GDM1 (cell line): ENCODE results near the gene HK3.
"Not testable (repeated sequence)": the region's sequence is repeated elsewhere in the genome, so short reads cannot be mapped to it uniquely, and the experiment has no call there.

Experiments used
- DNase-seq: peaks from one replicate; lab custom pipeline; 2025; lab: John Stamatoyannopoulos, UW

HK3 gene

DNA sequence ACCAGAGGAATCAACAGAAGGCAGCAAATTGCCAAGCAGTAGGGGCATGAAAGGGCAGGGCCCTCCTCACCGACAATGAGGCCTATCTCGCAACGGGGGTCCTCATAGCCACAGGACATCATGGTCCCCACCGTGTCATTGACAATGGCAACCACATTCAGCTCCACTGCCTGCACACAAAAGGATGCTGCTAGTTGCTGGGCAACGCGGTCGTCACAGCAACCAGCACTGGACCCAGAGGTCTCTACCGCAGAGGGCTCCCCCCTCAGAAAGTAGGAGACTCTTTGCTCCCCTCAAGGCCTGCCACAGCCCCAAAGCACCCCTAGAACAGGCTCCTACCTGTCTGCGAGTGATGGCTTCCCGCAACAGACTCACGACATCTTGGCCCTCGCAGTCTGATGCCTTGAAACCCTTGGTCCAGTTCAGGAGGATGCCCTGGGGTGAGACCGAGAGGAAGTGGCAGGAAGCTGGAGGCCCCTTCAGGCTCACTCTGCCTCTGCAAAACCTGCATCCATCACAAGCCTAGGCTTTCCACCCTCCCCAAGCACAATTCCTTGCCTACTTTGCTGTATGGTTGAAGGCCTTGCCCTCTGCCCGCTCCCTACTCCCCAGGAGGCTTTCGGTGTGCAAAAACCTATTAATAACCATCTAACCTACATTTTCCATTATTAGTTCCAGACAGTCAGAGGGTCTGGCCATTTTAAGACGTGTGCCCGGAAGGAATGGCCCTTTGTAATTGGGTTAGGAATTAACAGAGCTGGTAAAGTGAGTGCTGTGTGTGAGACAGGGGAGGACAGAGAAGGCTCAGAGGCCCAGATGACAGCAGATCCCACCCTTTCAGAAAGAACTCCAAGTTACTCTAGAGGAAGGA lies 15.2 kb downstream of the HK3 start:
- no peak for DNase-seq

DNA sequence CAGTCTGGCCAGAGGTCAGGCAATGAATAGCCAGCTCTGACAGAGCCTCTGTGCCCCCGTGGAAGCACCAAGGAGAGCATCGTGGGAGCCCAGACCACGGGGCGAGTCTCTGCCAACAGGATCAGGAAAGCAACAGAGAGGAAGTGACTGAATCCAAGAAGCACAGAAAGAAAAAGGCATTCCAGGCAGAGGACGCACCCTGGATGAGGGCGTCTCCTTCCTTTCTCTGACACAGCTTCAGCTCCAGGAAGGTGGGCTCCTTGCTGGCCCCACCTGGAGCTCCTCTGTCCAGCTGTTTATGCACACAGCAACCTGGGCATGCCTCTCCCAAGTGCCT lies 16.6 kb downstream of the HK3 start:
- no peak for DNase-seq

DNA sequence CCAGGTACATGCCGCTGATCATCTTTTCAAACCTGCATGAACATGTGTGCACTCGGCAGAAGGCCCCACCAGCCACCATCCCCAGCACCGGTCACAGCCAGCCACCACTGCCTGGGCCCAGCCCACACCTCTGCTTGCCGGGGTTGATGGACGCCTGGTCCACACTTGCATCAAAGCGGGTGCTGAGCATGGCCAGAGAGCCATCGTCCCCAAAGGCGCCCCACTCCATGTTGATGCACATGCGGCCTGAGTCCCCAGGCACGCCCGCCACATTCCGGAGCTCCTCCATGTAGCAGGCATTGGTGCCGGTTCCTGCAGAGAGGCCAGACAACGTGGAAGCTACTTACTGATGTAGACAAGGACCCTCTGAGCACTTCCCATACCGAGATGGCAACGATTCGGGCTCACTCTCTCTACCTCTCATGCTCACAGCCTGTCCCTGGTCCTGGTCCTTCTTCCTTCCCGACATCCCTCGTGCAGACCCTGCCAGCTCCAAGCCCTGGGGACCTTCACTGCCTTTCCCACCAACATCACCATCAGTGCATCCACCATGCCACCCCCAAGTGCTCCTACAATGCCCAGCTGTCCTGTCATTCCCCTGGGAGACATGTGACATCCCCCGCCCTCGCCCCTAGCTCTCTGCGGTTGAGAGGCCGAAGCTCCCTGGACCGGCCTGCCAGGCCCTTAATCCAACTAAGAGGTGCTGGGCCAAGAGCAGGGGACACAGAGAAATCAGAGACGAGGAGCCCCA lies 17.2 kb downstream of the HK3 start:
- no peak for DNase-seq

DNA sequence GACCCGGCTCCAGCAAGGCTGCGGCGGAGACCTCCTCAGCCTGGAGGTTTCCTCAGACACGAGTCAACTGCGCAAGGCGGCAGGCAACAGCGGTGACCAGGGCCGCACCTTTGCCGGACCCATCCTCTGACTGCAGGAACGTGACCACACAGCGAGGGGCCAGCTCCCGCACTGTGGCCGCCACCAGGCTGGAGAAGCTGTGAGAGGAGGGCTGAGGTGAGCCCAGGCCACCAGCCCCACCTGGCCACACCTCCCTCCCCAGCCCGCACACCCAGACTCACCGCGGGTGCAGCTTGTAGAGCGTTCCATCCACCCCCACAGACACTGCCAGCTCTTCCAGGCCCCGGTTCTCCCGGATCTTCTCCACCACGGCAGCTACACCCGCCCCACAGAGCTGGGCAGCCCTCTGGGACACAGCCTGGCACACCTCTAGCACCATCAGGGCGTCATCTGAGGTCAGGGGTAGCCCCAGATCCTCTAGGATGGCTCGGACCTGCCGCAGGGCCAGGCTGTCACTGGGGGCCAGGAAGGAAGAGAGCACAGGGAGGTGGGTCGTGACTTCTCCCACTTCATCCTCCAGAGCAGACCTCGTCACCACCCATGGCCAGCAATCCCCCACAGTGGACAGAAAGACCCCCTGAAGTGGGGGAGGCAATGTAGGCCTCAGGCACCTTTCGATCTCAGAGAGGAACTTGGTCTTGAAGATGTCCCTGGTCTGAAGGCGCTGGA lies 18.0 kb downstream of the HK3 start:
- no peak for DNase-seq

DNA sequence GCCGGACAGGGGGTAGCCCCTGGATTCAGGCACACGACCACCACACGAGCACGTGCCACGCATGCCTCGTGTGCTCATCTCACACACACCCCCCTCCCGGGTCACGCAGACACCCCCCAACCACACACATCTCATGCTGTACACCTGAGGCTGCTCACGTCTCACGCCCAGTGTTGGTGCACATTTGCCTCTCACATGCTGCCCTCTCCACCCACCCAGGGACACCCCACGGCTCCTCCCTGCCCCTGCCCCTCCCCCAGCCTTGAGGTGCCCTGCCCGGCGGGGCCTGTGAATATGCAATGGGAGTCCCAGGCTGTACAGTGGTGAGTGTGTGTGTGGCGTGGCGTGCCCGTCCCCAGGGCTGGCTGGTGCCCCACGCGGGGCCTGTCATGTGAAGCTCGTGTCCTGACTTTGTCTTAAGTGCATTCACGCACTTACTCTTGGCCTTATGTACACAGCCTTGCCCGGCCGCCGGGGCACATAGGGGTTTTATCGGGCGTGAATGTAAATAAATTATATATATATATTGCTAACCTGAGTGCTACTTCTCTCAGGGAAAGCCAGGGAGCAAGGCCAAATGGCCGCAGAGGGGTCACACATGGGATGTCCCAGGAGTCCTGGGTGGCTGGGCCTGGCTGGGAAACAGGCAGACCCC lies 18.7 kb downstream of the HK3 start:
- DNase-seq = no peak

DNA sequence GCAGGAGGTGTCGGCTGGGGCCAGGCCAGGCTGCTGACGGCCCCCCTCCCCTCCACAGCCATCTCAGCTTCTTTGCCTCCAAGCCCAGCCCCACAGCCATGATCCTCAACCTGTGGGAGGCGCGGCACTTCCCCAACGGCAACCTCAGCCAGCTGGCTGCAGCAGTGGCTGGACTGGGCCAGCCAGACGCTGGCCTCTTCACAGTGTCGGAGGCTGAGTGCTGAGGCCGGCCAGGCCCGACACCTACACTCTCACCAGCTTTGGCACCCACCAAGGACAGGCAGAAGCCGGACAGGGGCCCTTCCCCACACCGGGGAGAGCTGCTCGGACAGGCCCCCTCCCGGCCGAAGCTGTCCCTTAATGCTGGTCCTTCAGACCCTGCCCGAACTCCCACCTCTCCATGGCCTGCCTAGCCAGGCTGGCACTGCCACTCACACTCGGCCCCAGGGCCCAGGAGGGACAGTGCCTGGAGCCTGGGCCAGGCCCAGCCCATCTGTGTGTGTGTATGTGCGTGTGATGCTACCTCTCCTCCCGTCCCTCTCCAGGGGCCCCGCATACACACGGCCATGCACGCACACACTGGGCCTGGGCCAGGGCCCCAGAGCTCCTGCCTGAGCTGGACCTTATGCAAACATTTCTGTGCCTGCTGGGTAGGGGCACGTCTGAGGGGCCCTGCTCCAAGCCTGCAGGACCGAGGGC lies 19.3 kb downstream of the HK3 start:
- no peak for DNase-seq

DNA sequence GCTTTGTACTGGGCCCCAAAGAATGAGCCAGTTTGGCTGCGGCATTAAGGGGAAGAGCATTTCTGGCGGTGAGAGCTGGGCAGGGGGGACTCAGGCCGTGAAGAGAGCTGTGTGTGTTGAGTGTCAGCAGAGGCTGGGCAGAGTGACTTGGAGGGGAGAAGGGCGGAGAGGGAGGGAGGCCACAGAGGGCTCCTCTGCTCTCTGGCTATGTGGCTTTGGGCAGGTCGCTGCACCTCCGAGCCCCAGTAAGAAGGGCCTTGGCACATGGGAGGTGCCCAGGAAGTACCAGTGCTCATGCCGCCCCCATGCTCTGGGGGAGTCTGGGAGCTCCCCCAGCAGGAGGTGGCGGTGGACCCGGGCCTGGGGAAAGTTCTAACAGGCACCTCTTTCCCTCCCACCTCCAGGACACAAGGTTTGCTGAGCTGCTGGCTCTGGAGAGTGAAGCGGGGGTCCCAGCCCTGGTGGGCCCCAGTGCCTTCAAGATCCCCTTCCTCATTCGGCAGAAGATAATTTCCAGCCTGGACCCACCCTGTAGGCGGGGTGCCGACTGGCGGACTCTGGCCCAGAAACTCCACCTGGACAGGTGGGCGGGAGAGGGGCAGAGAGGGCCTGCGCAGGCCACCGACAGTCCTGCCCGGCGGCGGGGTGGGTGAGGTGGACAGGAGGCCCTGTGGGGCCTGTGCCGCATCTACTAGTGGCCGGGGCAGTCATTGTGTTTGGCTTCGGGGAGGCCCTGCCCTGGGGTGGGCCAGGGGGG lies 20.1 kb downstream of the HK3 start:
- DNase-seq = no peak

DNA sequence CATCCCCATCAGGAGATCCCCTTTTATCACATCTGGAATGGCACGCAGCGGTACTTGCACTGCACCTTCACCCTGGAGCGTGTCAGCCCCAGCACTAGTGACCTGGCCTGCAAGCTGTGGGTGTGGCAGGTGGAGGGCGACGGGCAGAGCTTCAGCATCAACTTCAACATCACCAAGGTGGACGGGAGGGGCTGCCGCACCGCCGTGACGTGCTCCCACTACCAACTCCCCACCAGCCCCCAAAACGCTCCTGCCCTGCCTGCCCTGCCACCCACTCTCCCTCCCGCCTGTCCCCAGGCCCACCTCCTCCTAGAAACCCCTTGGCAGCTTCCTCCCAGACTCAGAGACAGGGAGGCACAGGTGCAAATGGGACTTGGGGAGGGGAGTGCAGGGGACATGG lies 20.7 kb downstream of the HK3 start:
- no peak for DNase-seq

DNA sequence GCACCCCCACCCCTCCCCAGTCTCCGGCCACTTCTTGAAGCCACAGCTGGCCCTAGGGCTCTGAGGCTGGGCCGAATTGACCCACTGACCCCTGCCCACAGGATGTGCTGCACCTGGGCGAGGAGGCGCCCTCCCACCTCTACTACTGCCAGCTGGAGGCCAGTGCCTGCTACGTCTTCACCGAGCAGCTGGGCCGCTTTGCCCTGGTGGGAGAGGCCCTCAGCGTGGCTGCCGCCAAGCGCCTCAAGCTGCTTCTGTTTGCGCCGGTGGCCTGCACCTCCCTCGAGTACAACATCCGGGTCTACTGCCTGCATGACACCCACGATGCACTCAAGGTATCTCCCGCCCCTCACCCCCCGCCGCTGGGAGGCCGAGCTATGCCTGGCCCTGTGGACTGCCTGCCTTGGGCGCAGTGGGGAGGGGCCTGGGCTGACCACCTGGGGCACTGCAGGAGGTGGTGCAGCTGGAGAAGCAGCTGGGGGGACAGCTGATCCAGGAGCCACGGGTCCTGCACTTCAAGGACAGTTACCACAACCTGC lies 21.3 kb downstream of the HK3 start:
- no peak for DNase-seq

DNA sequence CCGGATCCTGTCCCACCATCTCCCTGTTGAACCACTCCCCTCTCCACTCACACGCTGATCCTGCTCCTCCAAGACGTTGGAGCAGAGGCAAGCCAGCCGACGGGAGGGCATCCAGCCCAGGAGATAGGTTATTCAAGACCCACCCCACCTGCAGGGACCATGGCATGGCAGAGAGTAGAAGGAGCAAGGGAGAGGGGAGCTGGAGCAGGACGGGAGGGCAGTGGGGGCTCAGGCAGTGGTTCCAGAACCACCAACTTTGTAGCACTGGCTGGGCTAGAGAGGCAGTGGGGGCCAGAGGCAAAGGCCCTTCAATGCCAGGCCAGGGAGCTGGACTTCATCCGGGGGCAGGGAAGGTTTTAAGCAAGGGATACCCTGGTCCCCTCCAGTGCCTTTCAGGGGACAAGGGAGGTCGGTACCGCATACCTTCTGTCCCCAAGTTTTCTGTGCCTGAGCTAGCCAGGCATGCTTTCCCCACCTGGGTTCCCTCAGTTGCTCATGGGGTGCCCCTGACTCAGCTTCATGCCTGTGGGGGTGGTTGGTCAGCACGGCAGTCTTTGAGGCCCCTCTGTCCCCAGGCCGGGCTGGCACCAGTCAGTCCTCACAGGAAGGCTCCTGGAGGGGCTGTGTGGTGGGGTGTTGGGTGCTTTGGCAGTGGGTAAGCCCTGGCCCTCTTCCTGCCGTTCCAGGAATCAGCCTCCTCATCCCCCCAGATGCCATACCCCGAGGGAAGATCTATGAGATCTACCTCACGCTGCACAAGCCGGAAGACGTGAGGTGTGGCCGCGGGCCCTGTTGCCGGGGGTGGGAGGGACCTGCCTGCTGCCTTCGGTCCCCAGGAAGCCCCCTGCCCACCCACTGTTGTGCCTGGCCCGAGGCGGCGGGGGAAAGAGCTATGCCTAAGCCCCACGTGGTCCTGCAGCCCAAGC lies 22.4 kb downstream of the HK3 start:
- DNase-seq = no peak

DNA sequence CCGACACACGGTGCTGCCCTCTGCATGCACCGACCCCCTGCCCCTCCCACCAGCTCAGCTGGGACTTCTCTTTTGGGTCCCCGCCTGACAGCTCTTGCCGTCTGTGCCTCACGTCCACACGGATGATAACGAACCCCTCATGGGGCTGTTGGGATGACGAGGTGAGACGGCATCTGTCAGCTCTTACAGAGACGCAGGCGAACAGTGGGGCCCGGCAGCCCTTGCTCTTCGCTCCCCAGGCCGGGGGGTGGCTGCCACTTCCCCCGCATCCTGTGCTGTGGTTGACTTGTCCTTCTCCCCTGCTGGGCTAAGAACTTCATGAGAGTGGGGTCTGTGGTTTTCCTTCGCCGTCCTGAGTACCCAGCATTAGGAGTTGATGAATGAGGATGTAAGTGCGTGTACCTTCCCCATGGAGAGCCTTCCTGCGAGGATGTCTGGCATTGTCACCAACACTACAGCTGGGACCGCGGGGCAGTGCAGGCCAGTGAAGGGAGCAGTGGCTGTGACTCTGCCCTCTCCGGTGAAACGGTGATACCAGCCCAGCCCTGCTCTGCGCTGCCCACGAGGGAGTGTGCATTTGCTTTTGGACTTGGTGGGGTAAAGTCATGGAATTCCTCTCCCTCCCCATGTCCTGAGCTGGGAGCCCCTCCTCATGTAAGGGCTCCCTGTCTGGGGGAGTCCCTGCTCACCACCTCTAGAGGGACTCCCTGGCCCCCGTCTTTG lies 23.2 kb downstream of the HK3 start:
- DNase-seq = peak; percentile 14

DNA sequence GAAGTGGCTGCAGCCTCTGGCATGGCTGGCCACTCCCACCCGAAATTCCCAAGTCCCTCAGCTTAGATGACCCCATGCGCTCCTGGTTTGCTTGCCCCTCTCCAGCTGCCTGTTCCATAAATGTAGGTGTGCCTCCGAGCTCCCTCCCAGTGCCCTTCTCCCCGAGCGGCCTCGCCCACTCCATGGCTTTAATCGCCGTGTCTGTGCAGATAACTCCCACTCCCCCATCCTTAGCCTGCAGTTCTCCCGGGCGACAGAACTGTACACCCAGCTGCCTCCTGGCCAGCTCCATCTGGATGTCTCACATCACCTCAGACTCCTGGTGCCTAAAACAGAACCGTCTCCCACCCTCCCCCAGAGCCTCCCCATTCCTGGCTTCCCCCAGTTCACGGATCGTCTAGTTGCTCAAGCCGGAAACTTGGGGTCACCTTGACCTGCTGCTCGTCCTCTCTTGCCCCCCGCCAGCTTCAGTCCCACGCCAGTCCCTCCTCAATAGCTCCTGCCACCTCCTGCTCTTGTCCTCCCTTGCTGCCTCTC lies 24.1 kb downstream of the HK3 start:
- no peak for DNase-seq

DNA sequence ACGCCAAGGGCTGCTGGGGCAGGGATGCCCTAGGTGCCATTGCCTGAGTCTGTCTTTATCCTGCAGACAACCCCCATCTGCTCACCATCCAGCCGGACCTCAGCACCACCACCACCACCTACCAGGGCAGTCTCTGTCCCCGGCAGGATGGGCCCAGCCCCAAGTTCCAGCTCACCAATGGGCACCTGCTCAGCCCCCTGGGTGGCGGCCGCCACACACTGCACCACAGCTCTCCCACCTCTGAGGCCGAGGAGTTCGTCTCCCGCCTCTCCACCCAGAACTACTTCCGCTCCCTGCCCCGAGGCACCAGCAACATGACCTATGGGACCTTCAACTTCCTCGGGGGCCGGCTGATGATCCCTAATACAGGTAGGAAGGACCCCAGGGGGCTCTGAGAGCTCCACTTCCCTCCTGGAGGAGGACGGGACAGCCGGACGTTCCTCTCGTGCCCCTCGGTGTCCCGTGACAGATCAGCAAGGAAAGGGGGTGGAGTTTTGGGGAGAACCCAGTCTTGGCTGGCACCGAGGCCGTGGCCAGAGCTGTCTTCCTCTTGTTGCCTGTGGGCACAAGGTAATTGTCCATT lies 24.9 kb downstream of the HK3 start:
- DNase-seq = no peak

DNA sequence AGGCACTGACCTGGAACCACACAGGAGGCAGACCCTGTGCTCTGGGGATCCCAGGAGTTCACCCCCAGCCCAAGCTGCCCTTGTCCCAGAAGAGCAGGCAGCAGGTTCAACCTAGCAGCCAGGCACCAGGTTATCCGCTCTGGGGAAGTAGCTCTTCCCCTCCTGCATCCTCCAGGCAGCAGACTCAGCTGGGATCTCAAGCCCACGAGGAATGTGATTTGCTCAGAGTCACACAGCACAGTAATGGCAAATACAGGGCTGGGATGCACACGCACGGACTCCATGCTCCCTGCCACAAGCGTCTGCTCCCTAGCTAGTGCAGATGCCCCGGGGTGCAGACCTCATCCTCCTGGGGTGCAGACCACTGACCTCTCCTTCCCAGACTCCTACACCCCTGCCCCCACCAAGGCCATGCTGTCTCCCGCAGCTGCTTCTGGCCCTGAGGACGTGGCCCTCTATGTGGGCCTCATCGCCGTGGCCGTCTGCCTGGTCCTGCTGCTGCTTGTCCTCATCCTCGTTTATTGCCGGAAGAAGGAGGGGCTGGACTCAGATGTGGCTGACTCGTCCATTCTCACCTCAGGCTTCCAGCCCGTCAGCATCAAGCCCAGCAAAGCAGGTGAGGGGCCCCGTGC lies 25.5 kb downstream of the HK3 start:
- DNase-seq = no peak

DNA sequence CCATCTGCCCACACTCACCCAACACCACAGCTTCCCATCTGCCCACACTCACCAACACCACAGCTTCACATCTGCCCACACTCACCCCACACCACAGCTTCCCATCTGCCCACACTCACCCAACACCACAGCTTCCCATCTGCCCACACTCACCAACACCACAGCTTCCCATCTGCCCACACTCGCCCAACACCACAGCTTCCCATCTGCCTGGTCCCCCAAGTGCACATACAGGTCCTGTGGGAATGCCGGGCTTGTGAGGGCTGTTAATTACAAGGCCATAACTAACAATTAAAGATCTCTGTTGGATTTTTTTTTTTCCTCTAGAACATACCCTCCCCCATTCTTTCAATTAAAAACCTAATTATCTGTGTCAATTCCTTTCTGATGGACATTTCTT lies 26.1 kb downstream of the HK3 start:
- not testable (repeated sequence) for DNase-seq

DNA sequence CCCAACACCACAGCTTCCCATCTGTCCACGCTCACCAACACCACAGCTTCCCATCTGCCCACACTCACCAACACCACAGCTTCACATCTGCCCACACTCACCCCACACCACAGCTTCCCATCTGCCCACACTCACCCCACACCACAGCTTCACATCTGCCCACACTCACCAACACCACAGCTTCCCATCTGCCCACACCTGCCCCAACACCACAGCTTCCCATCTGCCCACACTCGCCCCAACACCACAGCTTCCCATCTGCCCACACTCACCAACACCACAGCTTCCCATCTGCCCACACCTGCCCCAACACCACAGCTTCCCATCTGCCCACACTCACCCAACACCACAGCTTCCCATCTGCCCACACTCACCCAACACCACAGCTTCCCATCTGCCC lies 26.6 kb downstream of the HK3 start:
- not testable (repeated sequence) for DNase-seq

DNA sequence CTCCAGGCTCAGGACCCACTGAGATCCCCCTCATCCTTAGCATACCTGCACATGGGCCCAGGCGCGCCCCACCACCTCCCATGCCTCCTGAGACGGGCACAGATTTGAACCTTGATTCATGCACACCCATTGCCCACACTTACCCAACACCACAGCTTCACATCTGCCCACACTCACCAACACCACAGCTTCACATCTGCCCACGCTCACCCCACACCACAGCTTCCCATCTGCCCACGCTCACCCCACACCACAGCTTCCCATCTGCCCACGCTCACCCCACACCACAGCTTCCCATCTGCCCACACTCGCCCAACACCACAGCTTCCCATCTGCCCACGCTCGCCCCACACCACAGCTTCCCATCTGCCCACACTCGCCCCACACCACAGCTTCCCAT lies 28.5 kb downstream of the HK3 start:
- not testable (repeated sequence) for DNase-seq

DNA sequence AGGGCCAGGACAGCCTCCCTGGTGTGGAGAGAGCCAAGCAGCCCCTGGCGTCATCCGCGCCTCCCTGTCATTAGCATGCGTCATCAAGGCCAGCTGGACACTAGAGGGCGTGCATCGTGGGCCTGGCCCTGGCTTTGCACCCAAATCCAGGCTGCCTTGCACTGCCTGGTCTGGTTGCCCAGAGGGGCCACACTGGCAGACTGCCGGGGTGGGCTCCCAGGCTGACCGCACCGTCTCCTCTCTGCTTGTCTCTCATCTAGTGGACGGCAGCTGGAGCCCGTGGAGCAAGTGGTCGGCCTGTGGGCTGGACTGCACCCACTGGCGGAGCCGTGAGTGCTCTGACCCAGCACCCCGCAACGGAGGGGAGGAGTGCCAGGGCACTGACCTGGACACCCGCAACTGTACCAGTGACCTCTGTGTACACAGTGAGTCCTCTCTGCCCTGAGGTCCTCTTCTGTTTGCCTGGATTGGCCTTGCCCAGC lies 29.0 kb downstream of the HK3 start:
- DNase-seq = no peak
